ENCODE measurements around the gene PLA2G12B. TPM values are rescaled to one million over a fixed set of nuclear protein-coding genes. Genes with fewer than 3 reads are reported as not detected.

PLA2G12B gene
- total RNA-seq, 1 donor from 2014 or later, result not detected

GRCh38 chr10:72981882-72982529 lies 27.4 kb upstream of the PLA2G12B start:
- Mint-ChIP-seq H3K4me3 (no peak overlapping the region), H3K27ac (no peak overlapping the region), H3K9me3 (peaks cover 37% of the 10 kb centered on the region), H3K27me3 (no peaks in the 10 kb centered on the region), H3K4me1 (no peaks in the 10 kb centered on the region), H3K36me3 (ENCODE audit: low read depth) (peaks cover 8% of the 10 kb centered on the region)
- no peak for DNase-seq
- ChIA-PET POLR2A (no interaction called here), CTCF (no interaction called here)
- intact Hi-C loops (cut with micrococcal nuclease), result no loop called here
- no peak for ATAC-seq (ENCODE audit: low read depth)
- TF ChIP-seq CTCF (IDR thresholded peaks at IDR 0.05), result no peak

- ChIA-PET POLR2A (interaction anchor here (0.6 kb wide), 1 partner anchor 720 kb away, joined by 3 read pairs; no protein-coding TSS in a partner anchor), CTCF (no interaction called here)
- H3K27ac Mint-ChIP-seq, result no peak overlapping the region
- ATAC-seq (ENCODE audit: low read depth), result no peak
- H3K4me1 Mint-ChIP-seq, result no peaks in the 10 kb centered on the region
- H3K4me3 Mint-ChIP-seq, result no peak overlapping the region
- intact Hi-C loops (cut with micrococcal nuclease), result no loop called here
- TF ChIP-seq CTCF (IDR thresholded peaks at IDR 0.05), result no peak
- peaks cover 8% of the 10 kb centered on the region for H3K36me3 Mint-ChIP-seq (ENCODE audit: low read depth)
- no peaks in the 10 kb centered on the region for H3K27me3 Mint-ChIP-seq
- no peak for DNase-seq
- H3K9me3 Mint-ChIP-seq, result peaks cover 39% of the 10 kb centered on the region
These were observed 26.6 kb upstream of the PLA2G12B start for GRCh38 chr10:72981028-72981881.

- Mint-ChIP-seq H3K4me3 (no peak overlapping the region), H3K9me3 (peaks cover 45% of the 10 kb centered on the region), H3K36me3 (ENCODE audit: low read depth) (peaks cover 8% of the 10 kb centered on the region), H3K27me3 (peaks cover 5% of the 10 kb centered on the region), H3K27ac (no peak overlapping the region), H3K4me1 (no peaks in the 10 kb centered on the region)
- no peak for DNase-seq
- CTCF ChIA-PET, result no interaction called here
- intact Hi-C loops (cut with micrococcal nuclease), result no loop called here
- TF ChIP-seq CTCF (IDR thresholded peaks at IDR 0.05), result no peak
- POLR2A ChIA-PET, result no interaction called here
- ATAC-seq (ENCODE audit: low read depth), result no peak
These were observed 25.7 kb upstream of the PLA2G12B start for GRCh38 chr10:72980348-72980747.

- CTCF ChIA-PET, result no interaction called here
- Mint-ChIP-seq H3K36me3 (ENCODE audit: low read depth) (peaks cover 8% of the 10 kb centered on the region), H3K4me3 (no peak overlapping the region), H3K9me3 (peaks cover 46% of the 10 kb centered on the region), H3K4me1 (no peaks in the 10 kb centered on the region), H3K27ac (no peak overlapping the region), H3K27me3 (peaks cover 6% of the 10 kb centered on the region)
- POLR2A ChIA-PET, result no interaction called here
- intact Hi-C loops (cut with micrococcal nuclease), result no loop called here
- no peak for ATAC-seq (ENCODE audit: low read depth)
- DNase-seq, result no peak
- no peak for TF ChIP-seq CTCF (IDR thresholded peaks at IDR 0.05)
These were observed 25.1 kb upstream of the PLA2G12B start for GRCh38 chr10:72979709-72980108.

- H3K27me3 Mint-ChIP-seq, result peaks cover 10% of the 10 kb centered on the region
- peaks cover 38% of the 10 kb centered on the region for H3K9me3 Mint-ChIP-seq
- H3K4me1 Mint-ChIP-seq, result no peaks in the 10 kb centered on the region
- ChIA-PET CTCF (no interaction called here), POLR2A (no interaction called here)
- intact Hi-C loops (cut with micrococcal nuclease), result no loop called here
- H3K36me3 Mint-ChIP-seq (ENCODE audit: low read depth), result peaks cover 8% of the 10 kb centered on the region
- ATAC-seq (ENCODE audit: low read depth) (no peak), DNase-seq (no peak)
- H3K27ac Mint-ChIP-seq, result no peak overlapping the region
- no peak overlapping the region for H3K4me3 Mint-ChIP-seq
- TF ChIP-seq CTCF (IDR thresholded peaks at IDR 0.05), result no peak
These were observed 22.3 kb upstream of the PLA2G12B start for GRCh38 chr10:72976886-72977285.

Measured in activated B cell treated with CpG ODN at 0.5 μM for 24 hours (primary cell).